MCF 10A (cell line): ENCODE results near the gene ADAMTS3. TPM values are rescaled to one million over a fixed set of nuclear protein-coding genes. Genes with fewer than 3 reads are reported as not detected.

Experiments used
- BruUV-seq: library from RNA; stranded (reverse); fragments of 400-500 nt; replicated peaks from 2 replicates; lab custom pipeline; 2021; lab: Mats Ljungman, UMichigan
- CTCF ChIA-PET: fragments of 300-600 bp; sonication (Branson Sonifier 250); formaldehyde crosslinking; extraction: SDS; loops from one replicate; lab custom pipeline; 2021; ENCODE audit warnings: antibody characterized with exemption, inconsistent platforms; lab: Yijun Ruan, JAX
- POLR2A ChIA-PET: fragments of 300-600, 350-650 bp; sonication (Branson Sonifier 250); formaldehyde crosslinking; extraction: SDS; loops from one replicate; lab custom pipeline; 2020; ENCODE audit warnings: antibody characterized with exemption, inconsistent platforms; lab: Yijun Ruan, JAX
- DNase-seq: peaks from one replicate; pipeline ENCODE4 v3.0.0-alpha.2; 2018; ENCODE audit not compliant: unreplicated experiment
- H3K27ac Mint-ChIP-seq: one replicate; pipeline ENCODE4 v1.8.0; 2022; ENCODE audit warnings: mild to moderate bottlenecking, low read depth, mixed read lengths; ENCODE audit not compliant: unreplicated experiment
- H3K27me3 Mint-ChIP-seq: one replicate; pipeline ENCODE4 v1.8.0; 2022; ENCODE audit warnings: mixed read lengths; ENCODE audit not compliant: insufficient read depth, unreplicated experiment
- H3K36me3 Mint-ChIP-seq: one replicate; pipeline ENCODE4 v1.8.0; 2022; ENCODE audit warnings: mild to moderate bottlenecking, moderate library complexity, mixed read lengths; ENCODE audit not compliant: insufficient read depth, unreplicated experiment
- H3K4me1 Mint-ChIP-seq: one replicate; pipeline ENCODE4 v1.8.0; 2022; ENCODE audit warnings: mixed read lengths; ENCODE audit not compliant: insufficient read depth, unreplicated experiment
- H3K4me3 Mint-ChIP-seq: one replicate; pipeline ENCODE4 v1.8.0; 2022; ENCODE audit warnings: mild to moderate bottlenecking, moderate library complexity, mixed read lengths; ENCODE audit not compliant: unreplicated experiment
- H3K9me3 Mint-ChIP-seq: one replicate; pipeline ENCODE4 v1.8.0; 2022; ENCODE audit warnings: mixed read lengths; ENCODE audit not compliant: unreplicated experiment
- CTCF ChIP-seq: fragments of 200-600 bp; IDR thresholded peaks from one replicate; pipeline ENCODE4 v1.8.0; 2022; ENCODE audit warnings: antibody characterized with exemption, mild to moderate bottlenecking; ENCODE audit not compliant: unreplicated experiment
- intact Hi-C: fragments of 100-400 bp; cut with micrococcal nuclease; formaldehyde crosslinking; loops from 2 replicates; pipeline ENCODE4 v1.14.1; 2022
- total RNA-seq: library from RNA; stranded (reverse); gene quantifications from 2 replicates; pipeline ENCODE4 v1.2.3, GENCODE V29; 2022

ADAMTS3 gene
- total RNA-seq, 1 experiment from 2014 or later: 0.58 TPM

DNA sequence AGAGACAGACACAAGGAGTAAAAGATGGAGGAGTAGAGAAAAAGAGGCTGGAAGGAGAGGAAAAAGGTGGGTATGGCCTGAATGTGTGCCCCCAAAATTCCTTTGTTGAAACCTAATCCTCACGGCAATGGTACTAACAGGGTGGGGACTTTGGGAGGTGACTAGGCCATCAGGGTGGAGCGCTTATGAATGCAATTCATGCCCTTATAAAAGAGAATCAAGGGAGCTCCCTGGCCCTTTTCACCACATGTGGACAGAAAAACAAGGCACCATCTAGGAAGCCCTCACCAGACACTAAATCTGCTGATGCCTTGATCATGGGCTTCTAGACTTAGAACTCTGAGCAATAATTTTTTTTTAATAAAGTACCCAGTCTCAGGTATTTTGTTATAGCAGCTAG, 282.1 kb downstream of the ADAMTS3 start:
- no peak for TF ChIP-seq CTCF
- Mint-ChIP-seq H3K4me3 (no peak overlapping the region), H3K9me3 (no peaks in the 10 kb centered on the region), H3K27me3 (no peaks in the 10 kb centered on the region), H3K36me3 (no peaks in the 10 kb centered on the region), H3K27ac (no peak overlapping the region), H3K4me1 (no peaks in the 10 kb centered on the region)
- POLR2A ChIA-PET: no interaction called here
- no TSS peak for BruUV-seq
- DNase-seq: no peak
- CTCF ChIA-PET: interaction anchor here (0.6 to 3.9 kb wide), 16 partner anchors 8 to 1527 kb away, joined by 3 to 38 read pairs (median 4); no protein-coding TSS in a partner anchor
- intact Hi-C loops: loop anchor here (1.0 to 10.0 kb wide), 3 partner anchors 342 to 555 kb away; no protein-coding TSS in a partner anchor

DNA sequence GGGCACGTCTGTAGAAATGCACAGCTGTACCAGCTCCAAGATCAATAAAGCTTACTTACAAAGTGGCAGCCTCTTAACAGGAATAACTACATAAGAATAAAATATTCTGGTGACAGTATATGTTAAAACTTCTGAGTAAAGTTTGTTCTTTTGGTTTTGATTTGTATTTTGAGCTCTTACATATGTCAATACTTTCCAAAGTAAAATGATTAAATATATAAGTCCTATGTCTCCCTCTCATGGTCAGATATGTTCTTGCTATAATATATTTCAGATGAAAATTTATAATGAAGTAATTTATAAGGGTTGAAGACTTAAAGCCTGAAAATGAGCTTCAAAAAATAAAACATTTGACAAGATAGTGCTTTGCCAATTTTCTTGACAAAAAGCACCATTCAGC, 282.8 kb downstream of the ADAMTS3 start:
- no TSS peak for BruUV-seq
- no peaks in the 10 kb centered on the region for H3K36me3 Mint-ChIP-seq
- no peaks in the 10 kb centered on the region for H3K27me3 Mint-ChIP-seq
- ChIA-PET CTCF (interaction anchor here (0.5 to 3.9 kb wide), 28 partner anchors 9 to 1102 kb away, joined by 3 to 38 read pairs (median 4); no protein-coding TSS in a partner anchor), POLR2A (interaction anchor here (0.9 to 1.2 kb wide), 2 partner anchors 514 to 554 kb away, joined by 3 read pairs; no protein-coding TSS in a partner anchor)
- H3K4me1 Mint-ChIP-seq: no peaks in the 10 kb centered on the region
- H3K27ac Mint-ChIP-seq: no peak overlapping the region
- intact Hi-C loops: loop anchor here (1.0 to 10.0 kb wide), 3 partner anchors 341 to 554 kb away; no protein-coding TSS in a partner anchor
- peak; percentile 34 for TF ChIP-seq CTCF
- DNase-seq: peak; percentile 40
- no peaks in the 10 kb centered on the region for H3K9me3 Mint-ChIP-seq
- no peak overlapping the region for H3K4me3 Mint-ChIP-seq

GRCh38 chr4:72283357-72283756, 285.7 kb downstream of the ADAMTS3 start:
- DNase-seq: no peak
- no peak for TF ChIP-seq CTCF
- no peaks in the 10 kb centered on the region for H3K9me3 Mint-ChIP-seq
- H3K27me3 Mint-ChIP-seq: no peaks in the 10 kb centered on the region
- no peak overlapping the region for H3K4me3 Mint-ChIP-seq
- H3K27ac Mint-ChIP-seq: no peak overlapping the region
- no TSS peak for BruUV-seq
- CTCF ChIA-PET: interaction anchor here (1.9 to 3.9 kb wide), 2 partner anchors 551 to 552 kb away, joined by 7 to 38 read pairs; no protein-coding TSS in a partner anchor
- intact Hi-C loops: loop anchor here (10.0 kb wide), 1 partner anchor 339 kb away; no protein-coding TSS in a partner anchor
- H3K4me1 Mint-ChIP-seq: no peaks in the 10 kb centered on the region
- no peaks in the 10 kb centered on the region for H3K36me3 Mint-ChIP-seq
- POLR2A ChIA-PET: interaction anchor here (0.7 kb wide), 1 partner anchor 501 kb away, joined by 3 read pairs; no protein-coding TSS in a partner anchor

DNA sequence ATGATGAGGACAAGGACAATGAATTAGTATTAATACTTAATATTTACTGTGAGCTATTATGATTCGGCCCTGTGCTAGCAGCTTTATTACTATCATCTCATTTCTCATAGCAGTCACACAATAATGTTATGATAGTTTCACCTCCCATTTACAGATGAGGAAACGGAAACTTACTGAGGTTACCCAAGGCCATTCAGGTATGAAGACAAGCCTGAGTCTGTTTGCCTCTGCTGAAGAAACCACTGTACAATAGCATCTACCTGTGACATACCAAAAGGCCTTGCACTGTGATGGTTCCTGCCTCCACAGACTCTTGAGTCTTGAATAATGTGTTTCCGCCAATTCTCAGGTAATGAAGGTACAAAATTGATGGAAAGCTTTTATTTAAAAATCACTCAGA, 288.8 kb downstream of the ADAMTS3 start:
- BruUV-seq: no TSS peak
- intact Hi-C loops: loop anchor here (10.0 kb wide), 1 partner anchor 335 kb away; no protein-coding TSS in a partner anchor
- Mint-ChIP-seq H3K4me1 (no peaks in the 10 kb centered on the region), H3K27ac (no peak overlapping the region), H3K27me3 (no peaks in the 10 kb centered on the region), H3K9me3 (no peaks in the 10 kb centered on the region), H3K4me3 (no peak overlapping the region), H3K36me3 (no peaks in the 10 kb centered on the region)
- DNase-seq: no peak
- TF ChIP-seq CTCF: no peak
- POLR2A ChIA-PET: no interaction called here
- CTCF ChIA-PET: interaction anchor here (0.7 to 1.3 kb wide), 3 partner anchors 548 to 1096 kb away, joined by 3 to 8 read pairs (median 5); no protein-coding TSS in a partner anchor
